Chondrocyte (in vitro differentiated cells): ENCODE data around the gene TSEN34. TPM values are rescaled to one million over a fixed set of nuclear protein-coding genes. Genes with fewer than 3 reads are reported as not detected.
"Not testable (repeated sequence)": the region's sequence is repeated elsewhere in the genome, so short reads cannot be mapped to it uniquely, and the experiment has no call there.

ENCODE experiments used
- DNase-seq: peaks from one replicate; pipeline ENCODE4 v3.0.0; 2021; ENCODE audit warnings: mixed read lengths, low spot score
- H3K27ac Mint-ChIP-seq: one replicate; pipeline ENCODE4 v1.8.0; 2021; ENCODE audit warnings: mild to moderate bottlenecking, moderate library complexity, mixed read lengths; ENCODE audit not compliant: unreplicated experiment
- H3K27me3 Mint-ChIP-seq: 2 replicates; pipeline ENCODE4 v1.8.0; 2021; ENCODE audit warnings: low read depth, mixed read lengths
- H3K36me3 Mint-ChIP-seq: 2 replicates; pipeline ENCODE4 v1.8.0; 2021; ENCODE audit warnings: low read depth, mixed read lengths
- H3K4me1 Mint-ChIP-seq: 2 replicates; pipeline ENCODE4 v1.8.0; 2021; ENCODE audit warnings: low read depth, mild to moderate bottlenecking, mixed read lengths
- H3K4me3 Mint-ChIP-seq: one replicate; pipeline ENCODE4 v1.8.0; 2021; ENCODE audit warnings: mild to moderate bottlenecking, moderate library complexity, mixed read lengths; ENCODE audit not compliant: unreplicated experiment
- H3K9me3 Mint-ChIP-seq: 2 replicates; pipeline ENCODE4 v1.8.0; 2021; ENCODE audit warnings: low read depth, mixed read lengths
- total RNA-seq: library from RNA; stranded (reverse); gene quantifications from 3 replicates; pipeline ENCODE4 v1.2.1, GENCODE V29; 2021
- TF ChIP-seq, protein P1 (sequence below): fragments of 200-600 bp; sonication (generic); IDR thresholded peaks from 2 replicates; pipeline ENCODE4 v1.5.0; 2021; ENCODE audit warnings: antibody characterized with exemption, mild to moderate bottlenecking, moderate library complexity

TSEN34 gene
- total RNA-seq, 1 donor from 2014 or later: 46.2 TPM

- Mint-ChIP-seq H3K4me1 (no peaks in the 10 kb centered on the region), H3K27me3 (no peaks in the 10 kb centered on the region), H3K4me3 (no peak overlapping the region), H3K27ac (no peak overlapping the region), H3K36me3 (peaks cover 6% of the 10 kb centered on the region), H3K9me3 (no peaks in the 10 kb centered on the region)
- no peak for DNase-seq
- TF ChIP-seq, protein P1, sequence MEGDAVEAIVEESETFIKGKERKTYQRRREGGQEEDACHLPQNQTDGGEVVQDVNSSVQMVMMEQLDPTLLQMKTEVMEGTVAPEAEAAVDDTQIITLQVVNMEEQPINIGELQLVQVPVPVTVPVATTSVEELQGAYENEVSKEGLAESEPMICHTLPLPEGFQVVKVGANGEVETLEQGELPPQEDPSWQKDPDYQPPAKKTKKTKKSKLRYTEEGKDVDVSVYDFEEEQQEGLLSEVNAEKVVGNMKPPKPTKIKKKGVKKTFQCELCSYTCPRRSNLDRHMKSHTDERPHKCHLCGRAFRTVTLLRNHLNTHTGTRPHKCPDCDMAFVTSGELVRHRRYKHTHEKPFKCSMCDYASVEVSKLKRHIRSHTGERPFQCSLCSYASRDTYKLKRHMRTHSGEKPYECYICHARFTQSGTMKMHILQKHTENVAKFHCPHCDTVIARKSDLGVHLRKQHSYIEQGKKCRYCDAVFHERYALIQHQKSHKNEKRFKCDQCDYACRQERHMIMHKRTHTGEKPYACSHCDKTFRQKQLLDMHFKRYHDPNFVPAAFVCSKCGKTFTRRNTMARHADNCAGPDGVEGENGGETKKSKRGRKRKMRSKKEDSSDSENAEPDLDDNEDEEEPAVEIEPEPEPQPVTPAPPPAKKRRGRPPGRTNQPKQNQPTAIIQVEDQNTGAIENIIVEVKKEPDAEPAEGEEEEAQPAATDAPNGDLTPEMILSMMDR: no peak
These were observed 11.8 kb upstream of the TSEN34 start for GRCh38 chr19:54179262-54179852.

GRCh38 chr19:54179921-54180461 is 11.1 kb upstream of the TSEN34 start:
- DNase-seq: no peak
- Mint-ChIP-seq H3K4me1 (no peaks in the 10 kb centered on the region), H3K9me3 (no peaks in the 10 kb centered on the region), H3K4me3 (no peak overlapping the region), H3K27ac (no peak overlapping the region), H3K36me3 (peaks cover 6% of the 10 kb centered on the region), H3K27me3 (no peaks in the 10 kb centered on the region)
- TF ChIP-seq, protein P1: peak; percentile 72

DNA sequence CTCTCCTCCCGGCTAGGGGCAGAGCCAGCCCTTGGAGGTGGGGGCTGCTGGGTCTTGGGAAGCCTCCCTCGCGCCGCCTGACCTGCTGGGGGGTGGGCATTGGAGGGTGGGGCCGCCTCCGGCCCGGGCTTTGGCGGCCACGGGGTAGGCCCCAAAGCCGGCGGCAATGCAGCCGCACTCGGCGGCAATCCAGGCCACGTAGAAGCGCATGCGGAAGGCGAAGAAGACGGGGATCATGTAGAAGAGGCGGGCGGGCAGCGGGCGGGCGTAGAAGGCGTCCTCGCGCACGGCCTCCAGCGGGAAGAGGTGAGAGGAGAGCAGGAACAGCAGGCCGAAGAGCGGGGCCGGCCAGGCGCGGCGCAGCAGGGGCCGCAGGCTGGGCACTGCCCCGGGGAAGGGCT is 10.4 kb upstream of the TSEN34 start:
- Mint-ChIP-seq H3K4me1 (no peaks in the 10 kb centered on the region), H3K4me3 (no peak overlapping the region), H3K36me3 (peaks cover 7% of the 10 kb centered on the region), H3K27me3 (no peaks in the 10 kb centered on the region), H3K9me3 (no peaks in the 10 kb centered on the region), H3K27ac (no peak overlapping the region)
- TF ChIP-seq, protein P1: no peak
- DNase-seq: no peak

GRCh38 chr19:54181894-54182293 is 9.2 kb upstream of the TSEN34 start:
- not testable (repeated sequence) for H3K4me1 Mint-ChIP-seq, DNase-seq, H3K36me3 Mint-ChIP-seq, H3K4me3 Mint-ChIP-seq, H3K27me3 Mint-ChIP-seq, H3K9me3 Mint-ChIP-seq, H3K27ac Mint-ChIP-seq

DNA sequence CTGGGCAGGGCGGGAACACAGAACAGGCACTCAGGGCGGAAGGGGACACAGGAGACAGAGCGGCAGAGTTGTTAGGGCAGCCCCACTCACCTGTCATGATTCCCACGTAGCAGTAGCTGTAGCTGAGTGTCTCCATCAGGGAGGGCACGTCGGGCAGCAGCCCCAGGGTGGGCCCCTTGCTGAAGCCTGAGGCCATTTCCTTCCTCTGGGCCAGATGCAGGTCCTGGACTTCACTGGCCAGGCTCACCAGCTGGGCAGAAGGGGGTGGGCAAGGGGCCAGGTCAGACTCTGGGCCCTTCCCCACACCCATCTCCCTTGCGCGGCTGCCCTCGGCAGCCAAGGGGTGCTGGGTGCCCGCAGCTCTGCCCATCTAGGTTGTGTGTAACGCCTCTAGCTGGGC is 7.7 kb upstream of the TSEN34 start:
- Mint-ChIP-seq H3K4me3 (no peak overlapping the region), H3K27ac (no peak overlapping the region)
- TF ChIP-seq, protein P1: no peak

DNA sequence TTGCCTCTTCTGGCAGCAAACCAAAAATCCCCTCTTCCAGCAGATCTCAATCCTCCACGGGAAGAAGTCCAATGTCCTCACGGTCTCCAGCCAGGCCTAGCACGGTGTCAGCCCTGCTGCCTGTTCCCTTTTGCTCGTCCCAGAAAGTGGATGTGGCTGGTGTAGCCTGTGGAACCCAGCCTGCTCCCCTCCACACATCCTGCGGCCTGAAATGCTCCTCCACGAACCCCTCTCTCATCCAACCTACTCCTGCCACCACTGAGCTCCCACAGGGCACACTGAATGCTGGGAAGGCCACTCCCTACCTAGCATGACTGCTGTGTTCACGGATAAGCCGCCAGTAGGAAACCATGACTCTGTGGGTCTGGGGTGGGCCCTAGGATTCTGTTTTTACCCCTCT is 4.8 kb upstream of the TSEN34 start:
- TF ChIP-seq, protein P1: no peak
- H3K36me3 Mint-ChIP-seq: peaks cover 4% of the 10 kb centered on the region
- no peak for DNase-seq
- H3K4me3 Mint-ChIP-seq: no peak overlapping the region
- H3K27ac Mint-ChIP-seq: no peak overlapping the region
- H3K9me3 Mint-ChIP-seq: no peaks in the 10 kb centered on the region
- H3K27me3 Mint-ChIP-seq: no peaks in the 10 kb centered on the region
- peaks cover 17% of the 10 kb centered on the region for H3K4me1 Mint-ChIP-seq

More for the DNA sequence above, 7.7 kb upstream of the TSEN34 start:
- Mint-ChIP-seq H3K36me3 (peaks cover 4% of the 10 kb centered on the region), H3K27me3 (no peaks in the 10 kb centered on the region), H3K9me3 (no peaks in the 10 kb centered on the region), H3K4me1 (peaks cover 13% of the 10 kb centered on the region)
- no peak for DNase-seq
